ENCODE measurements around the gene IPCEF1.

- TF ChIP-seq CTCF (conservative IDR thresholded peaks at IDR 0.05), result no peak
- no peak for TF ChIP-seq ZFX (IDR thresholded peaks at IDR 0.05)
These were observed 231.2 kb downstream of the IPCEF1 start for GRCh38 chr6:154125421-154125820.
